HepG2 (cell line): ENCODE data around the gene RING1. TPM values are rescaled to one million over a fixed set of nuclear protein-coding genes. Genes with fewer than 3 reads are reported as not detected.

Source experiments
- ADNP ChIP-seq: sonication (generic); formaldehyde crosslinking; IDR thresholded peaks from 2 replicates; pipeline ENCODE4 v1.4.0; 2020; ENCODE audit warnings: missing genetic modification reagents
- DMAP1 ChIP-seq: IDR thresholded peaks from 2 replicates; pipeline ENCODE4 v1.6.1; 2016
- ELF4 ChIP-seq: sonication (generic); formaldehyde crosslinking; IDR thresholded peaks from 2 replicates; pipeline ENCODE4 v1.5.0; 2020; ENCODE audit warnings: missing genetic modification reagents, mild to moderate bottlenecking, moderate library complexity, borderline replicate concordance
- HIC2 ChIP-seq: sonication (generic); formaldehyde crosslinking; IDR thresholded peaks from 2 replicates; pipeline ENCODE4 v1.9.0; 2022; ENCODE audit warnings: low read depth, missing genetic modification reagents
- NKX3-1 ChIP-seq: sonication (generic); formaldehyde crosslinking; IDR thresholded peaks from 2 replicates; pipeline ENCODE4 v1.5.0; 2020; ENCODE audit warnings: missing genetic modification reagents
- SNAI1 ChIP-seq: sonication (generic); formaldehyde crosslinking; IDR thresholded peaks from 2 replicates; pipeline ENCODE4 v1.5.0; 2020; ENCODE audit warnings: mild to moderate bottlenecking, missing genetic modification reagents, borderline replicate concordance
- TBX3 ChIP-seq: fragments of 450-650 bp; IDR thresholded peaks from 2 replicates; pipeline ENCODE4 v1.6.1; 2017; ENCODE audit warnings: antibody characterized with exemption, mild to moderate bottlenecking, inconsistent platforms, borderline replicate concordance
- ZBTB42 ChIP-seq: sonication (generic); formaldehyde crosslinking; IDR thresholded peaks from 2 replicates; pipeline ENCODE4 v1.5.0; 2020; ENCODE audit warnings: mild to moderate bottlenecking, missing genetic modification reagents
- ZNF329 ChIP-seq: sonication (generic); formaldehyde crosslinking; IDR thresholded peaks from 2 replicates; pipeline ENCODE4 v1.9.0; 2021; ENCODE audit warnings: low read depth, mild to moderate bottlenecking, missing genetic modification reagents
- ZNF691 ChIP-seq: sonication (generic); formaldehyde crosslinking; IDR thresholded peaks from 2 replicates; pipeline ENCODE4 v1.4.0; 2020; ENCODE audit warnings: missing genetic modification reagents, low read depth, mild to moderate bottlenecking, borderline replicate concordance
- ZNF737 ChIP-seq: sonication (generic); formaldehyde crosslinking; IDR thresholded peaks from 2 replicates; pipeline ENCODE4 v1.5.0; 2020; ENCODE audit warnings: missing genetic modification reagents, mild to moderate bottlenecking, borderline replicate concordance
- ZNF879 ChIP-seq: sonication (generic); formaldehyde crosslinking; IDR thresholded peaks from 2 replicates; pipeline ENCODE4 v1.8.1; 2023; ENCODE audit warnings: missing genetic modification reagents
- ZSCAN31 ChIP-seq: sonication (generic); formaldehyde crosslinking; IDR thresholded peaks from 2 replicates; pipeline ENCODE4 v1.5.0; 2020; ENCODE audit warnings: low read depth, mild to moderate bottlenecking, missing genetic modification reagents
- polyA plus RNA-seq, 8 experiments: library from polyadenylated mRNA; depleted of rRNA in 3 of 8; stranded (reverse) in 7 of 8; unstranded in 1 of 8; fragments of >200 nt; fragmentation: Illumina TruSeq in 4 of 8; extraction: Trizol in 4 of 8; gene quantifications; 2 replicates each; pipeline versions ENCODE4 v1.2.1 to v1.2.3, GENCODE V29; 2011 to 2016; ENCODE audit warnings: low read depth in 4 of 8, missing spikeins in 1 of 8, mixed read lengths in 1 of 8; ENCODE audit not compliant: insufficient read depth in 1 of 8
- total RNA-seq, 5 experiments: library from RNA; depleted of rRNA; stranded (reverse); fragments of >200 nt; fragmentation: Illumina TruSeq; extraction: Trizol; gene quantifications; 2 replicates each; pipeline ENCODE4 v1.2.3, GENCODE V29; 2016; ENCODE audit warnings: low read depth in 1 of 5
- TF ChIP-seq, protein P1 (sequence below): sonication (generic); formaldehyde crosslinking; IDR thresholded peaks from 2 replicates; pipeline ENCODE4 v1.8.1; 2023; ENCODE audit warnings: missing genetic modification reagents, inconsistent platforms, borderline replicate concordance
- TF ChIP-seq, protein P2 (sequence below): sonication (generic); formaldehyde crosslinking; IDR thresholded peaks from 2 replicates; pipeline ENCODE4 v1.4.0; 2020; ENCODE audit warnings: missing genetic modification reagents, mild to moderate bottlenecking, borderline replicate concordance

RING1 gene
- total and polyA plus RNA-seq, 2 of the 13 experiments (the other 11 are each of a cell fraction or from before 2014, with no cell fraction given), result 23.9 to 33.6 TPM

GRCh38 chr6:33248932-33249731 lies 40.8 kb downstream of the RING1 start (continued):
- TF ChIP-seq ADNP (no peak), ZNF691 (CRISPR knock-in tag) (no peak), NKX3-1 (peak; percentile 78; the same call in 1 of the 2 replicates), TBX3 (peak; percentile 52; the same call in 1 of the 2 replicates), ELF4 (no peak), DMAP1 (peak; percentile 69), ZNF737 (CRISPR knock-in tag) (no peak), ZBTB42 (CRISPR knock-in tag) (peak; percentile 84), ZSCAN31 (CRISPR knock-in tag) (peak; percentile 95), HIC2 (CRISPR knock-in tag) (peak; percentile 97), SNAI1 (0 out of 2 replicates have a peak, but pooled peaks have one; percentile 57), ZNF329 (CRISPR knock-in tag) (peak; percentile 69; the same call in 1 of the 2 replicates), ZNF879 (CRISPR knock-in tag) (no peak)
- TF ChIP-seq, protein P1, sequence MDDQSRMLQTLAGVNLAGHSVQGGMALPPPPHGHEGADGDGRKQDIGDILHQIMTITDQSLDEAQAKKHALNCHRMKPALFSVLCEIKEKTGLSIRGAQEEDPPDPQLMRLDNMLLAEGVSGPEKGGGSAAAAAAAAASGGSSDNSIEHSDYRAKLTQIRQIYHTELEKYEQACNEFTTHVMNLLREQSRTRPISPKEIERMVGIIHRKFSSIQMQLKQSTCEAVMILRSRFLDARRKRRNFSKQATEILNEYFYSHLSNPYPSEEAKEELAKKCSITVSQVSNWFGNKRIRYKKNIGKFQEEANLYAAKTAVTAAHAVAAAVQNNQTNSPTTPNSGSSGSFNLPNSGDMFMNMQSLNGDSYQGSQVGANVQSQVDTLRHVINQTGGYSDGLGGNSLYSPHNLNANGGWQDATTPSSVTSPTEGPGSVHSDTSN (CRISPR knock-in tag), result peak; percentile 69; the same call in 1 of the 2 replicates
- TF ChIP-seq, protein P2, sequence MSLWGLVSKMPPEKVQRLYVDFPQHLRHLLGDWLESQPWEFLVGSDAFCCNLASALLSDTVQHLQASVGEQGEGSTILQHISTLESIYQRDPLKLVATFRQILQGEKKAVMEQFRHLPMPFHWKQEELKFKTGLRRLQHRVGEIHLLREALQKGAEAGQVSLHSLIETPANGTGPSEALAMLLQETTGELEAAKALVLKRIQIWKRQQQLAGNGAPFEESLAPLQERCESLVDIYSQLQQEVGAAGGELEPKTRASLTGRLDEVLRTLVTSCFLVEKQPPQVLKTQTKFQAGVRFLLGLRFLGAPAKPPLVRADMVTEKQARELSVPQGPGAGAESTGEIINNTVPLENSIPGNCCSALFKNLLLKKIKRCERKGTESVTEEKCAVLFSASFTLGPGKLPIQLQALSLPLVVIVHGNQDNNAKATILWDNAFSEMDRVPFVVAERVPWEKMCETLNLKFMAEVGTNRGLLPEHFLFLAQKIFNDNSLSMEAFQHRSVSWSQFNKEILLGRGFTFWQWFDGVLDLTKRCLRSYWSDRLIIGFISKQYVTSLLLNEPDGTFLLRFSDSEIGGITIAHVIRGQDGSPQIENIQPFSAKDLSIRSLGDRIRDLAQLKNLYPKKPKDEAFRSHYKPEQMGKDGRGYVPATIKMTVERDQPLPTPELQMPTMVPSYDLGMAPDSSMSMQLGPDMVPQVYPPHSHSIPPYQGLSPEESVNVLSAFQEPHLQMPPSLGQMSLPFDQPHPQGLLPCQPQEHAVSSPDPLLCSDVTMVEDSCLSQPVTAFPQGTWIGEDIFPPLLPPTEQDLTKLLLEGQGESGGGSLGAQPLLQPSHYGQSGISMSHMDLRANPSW (CRISPR knock-in tag), result peak; percentile 89
- TF ChIP-seq, all 625 proteins: peak for 314
